WTC11 (cell line): ENCODE results near the gene AP3B2. TPM values are rescaled to one million over a fixed set of nuclear protein-coding genes. Genes with fewer than 3 reads are reported as not detected.

Experiments
- ATAC-seq: fragments of 200-7000 bp; cut with Tn5 transposase; 2 replicates; pipeline ENCODE4 v1.10.0; 2021; ENCODE audit warnings: mild to moderate bottlenecking, moderate library complexity
- CTCF ChIA-PET: fragments of 300-600 bp; sonication (Branson Sonifier 250); formaldehyde crosslinking; loops from one replicate; lab custom pipeline; 2021; ENCODE audit warnings: antibody characterized with exemption; lab: Charles Lee
- POLR2A ChIA-PET: fragments of 350-600 bp; sonication (Branson Sonifier 250); formaldehyde crosslinking; loops from one replicate; lab custom pipeline; 2021; ENCODE audit warnings: antibody characterized with exemption; lab: Charles Lee
- DNase-seq: peaks from one replicate; pipeline ENCODE4 v3.0.0; 2021; ENCODE audit warnings: low spot score
- H3K27ac Mint-ChIP-seq: 2 replicates; pipeline ENCODE4 v1.8.0; 2021; ENCODE audit warnings: mixed read lengths
- H3K27me3 Mint-ChIP-seq: 2 replicates; pipeline ENCODE4 v1.8.0; 2021; ENCODE audit warnings: low read depth, mild to moderate bottlenecking, moderate library complexity, mixed read lengths
- H3K36me3 Mint-ChIP-seq: 2 replicates; pipeline ENCODE4 v1.8.0; 2021; ENCODE audit warnings: mixed read lengths
- H3K4me1 Mint-ChIP-seq: 2 replicates; pipeline ENCODE4 v1.8.0; 2022; ENCODE audit warnings: mixed read lengths
- H3K4me3 Mint-ChIP-seq: 2 replicates; pipeline ENCODE4 v1.8.0; 2021; ENCODE audit warnings: mild to moderate bottlenecking, moderate library complexity, mixed read lengths
- H3K9me3 Mint-ChIP-seq: 2 replicates; pipeline ENCODE4 v1.8.0; 2021; ENCODE audit warnings: mixed read lengths
- ATF1 ChIP-seq: sonication (generic); formaldehyde crosslinking; IDR thresholded peaks from 2 replicates; pipeline ENCODE4 v1.8.1; 2023; ENCODE audit warnings: mild to moderate bottlenecking, moderate library complexity, missing genetic modification reagents
- ATF6 ChIP-seq: sonication (generic); formaldehyde crosslinking; IDR thresholded peaks from 2 replicates; pipeline ENCODE4 v1.8.1; 2023; ENCODE audit warnings: mild to moderate bottlenecking, missing genetic modification reagents
- CTCF ChIP-seq: fragments of 200-600 bp; IDR thresholded peaks from 2 replicates; pipeline ENCODE4 v1.8.0; 2022; ENCODE audit warnings: antibody characterized with exemption
- E2F1 ChIP-seq: sonication (generic); formaldehyde crosslinking; IDR thresholded peaks from 2 replicates; pipeline ENCODE4 v1.8.0; 2022; ENCODE audit warnings: mild to moderate bottlenecking, missing genetic modification reagents
- EMX1 ChIP-seq: fragments of 250-450 bp; sonication (Bioruptor Pico); IDR thresholded peaks from 2 replicates; pipeline ENCODE4 v1.8.0; 2021; ENCODE audit warnings: mild to moderate bottlenecking
- FOXK1 ChIP-seq: sonication (generic); formaldehyde crosslinking; IDR thresholded peaks from 2 replicates; pipeline ENCODE4 v1.8.0; 2022; ENCODE audit warnings: mild to moderate bottlenecking, moderate library complexity, missing genetic modification reagents
- FOXP1 ChIP-seq: sonication (generic); formaldehyde crosslinking; IDR thresholded peaks from 2 replicates; pipeline ENCODE4 v1.8.0; 2022; ENCODE audit warnings: missing genetic modification reagents, mild to moderate bottlenecking, moderate library complexity, borderline replicate concordance
- FOXP4 ChIP-seq: sonication (generic); formaldehyde crosslinking; IDR thresholded peaks from 2 replicates; pipeline ENCODE4 v1.8.0; 2022; ENCODE audit warnings: mild to moderate bottlenecking, missing genetic modification reagents
- GABPB1 ChIP-seq: sonication (generic); formaldehyde crosslinking; IDR thresholded peaks from 2 replicates; pipeline ENCODE4 v1.8.1; 2023; ENCODE audit warnings: mild to moderate bottlenecking, missing genetic modification reagents
- IRF1 ChIP-seq: sonication (generic); formaldehyde crosslinking; IDR thresholded peaks from 2 replicates; pipeline ENCODE4 v1.8.0; 2023; ENCODE audit warnings: missing genetic modification reagents
- JAZF1 ChIP-seq: fragments of 250-450 bp; sonication (Bioruptor Pico); IDR thresholded peaks from 2 replicates; pipeline ENCODE4 v1.9.0; 2021; ENCODE audit warnings: moderate library complexity, mild to moderate bottlenecking, inconsistent platforms
- JUN ChIP-seq: sonication (generic); formaldehyde crosslinking; IDR thresholded peaks from 2 replicates; pipeline ENCODE4 v1.8.0; 2023; ENCODE audit warnings: mild to moderate bottlenecking, missing genetic modification reagents
- NR2C2 ChIP-seq: sonication (generic); formaldehyde crosslinking; IDR thresholded peaks from 2 replicates; pipeline ENCODE4 v1.8.0; 2022; ENCODE audit warnings: mild to moderate bottlenecking, missing genetic modification reagents
- PRDM15 ChIP-seq: sonication (generic); formaldehyde crosslinking; IDR thresholded peaks from 2 replicates; pipeline ENCODE4 v1.8.0; 2022; ENCODE audit warnings: missing genetic modification reagents
- RELA ChIP-seq: sonication (generic); formaldehyde crosslinking; IDR thresholded peaks from 2 replicates; pipeline ENCODE4 v1.8.1; 2022; ENCODE audit warnings: missing genetic modification reagents, mild to moderate bottlenecking, borderline replicate concordance
- RORB ChIP-seq: fragments of 250-450 bp; sonication (Bioruptor Pico); IDR thresholded peaks from 2 replicates; pipeline ENCODE4 v1.9.0; 2021; ENCODE audit warnings: mild to moderate bottlenecking
- SOX15 ChIP-seq: fragments of 250-450 bp; sonication (Bioruptor Pico); IDR thresholded peaks from 2 replicates; pipeline ENCODE4 v1.9.0; 2021; ENCODE audit warnings: mild to moderate bottlenecking
- TCF7 ChIP-seq: sonication (generic); formaldehyde crosslinking; IDR thresholded peaks from 2 replicates; pipeline ENCODE4 v1.8.0; 2022; ENCODE audit warnings: mild to moderate bottlenecking, low read depth, missing genetic modification reagents, moderate library complexity
- ZNF317 ChIP-seq: sonication (generic); formaldehyde crosslinking; IDR thresholded peaks from 2 replicates; pipeline ENCODE4 v1.8.1; 2023; ENCODE audit warnings: low read depth, mild to moderate bottlenecking, moderate library complexity, missing genetic modification reagents, borderline replicate concordance
- total RNA-seq: library from RNA; stranded (reverse); gene quantifications from 3 replicates; pipeline ENCODE4 v1.2.3, GENCODE V29; 2021

AP3B2 gene
- total RNA-seq, 1 experiment from 2014 or later = 17.7 TPM

GRCh38 chr15:82642656-82643055 is 67.0 kb downstream of the AP3B2 start:
- POLR2A ChIA-PET = no interaction called here
- no peak for DNase-seq
- Mint-ChIP-seq H3K9me3 (no peaks in the 10 kb centered on the region), H3K36me3 (no peaks in the 10 kb centered on the region), H3K27ac (no peak overlapping the region)
- no peak for ATAC-seq
- CTCF ChIA-PET = interaction anchor here (1.6 kb wide), 1 partner anchor 206 kb away, joined by 3 read pairs; no protein-coding TSS in a partner anchor
- no peak for TF ChIP-seq ZNF317 (CRISPR knock-in tag)
- TF ChIP-seq ATF1 = no peak
- no peak for TF ChIP-seq JUN
- no peak for TF ChIP-seq EMX1 (CRISPR knock-in tag)
- no peak for TF ChIP-seq NR2C2 (CRISPR knock-in tag)
- no peak for TF ChIP-seq PRDM15 (CRISPR knock-in tag)
- TF ChIP-seq ATF6 = no peak
- no peak for TF ChIP-seq E2F1 (CRISPR knock-in tag)
- TF ChIP-seq, all 79 proteins: peak for 0
- Mint-ChIP-seq H3K27me3 (peaks cover 57% of the 10 kb centered on the region), H3K4me3 (no peak overlapping the region), H3K4me1 (peaks cover 12% of the 10 kb centered on the region)

GRCh38 chr15:82641129-82641798 is 68.4 kb downstream of the AP3B2 start:
- no peak for ATAC-seq
- Mint-ChIP-seq H3K27me3 (peaks cover 59% of the 10 kb centered on the region), H3K9me3 (no peaks in the 10 kb centered on the region), H3K36me3 (no peaks in the 10 kb centered on the region), H3K4me3 (no peak overlapping the region), H3K27ac (no peak overlapping the region), H3K4me1 (peaks cover 12% of the 10 kb centered on the region)
- CTCF ChIA-PET = interaction anchor here (0.7 to 1.2 kb wide), 2 partner anchors 17 to 110 kb away, joined by 3 to 4 read pairs; no protein-coding TSS in a partner anchor
- no peak for TF ChIP-seq RELA (CRISPR knock-in tag)
- no peak for TF ChIP-seq GABPB1
- TF ChIP-seq CTCF = no peak
- no peak for TF ChIP-seq IRF1
- no peak for TF ChIP-seq FOXK1 (CRISPR knock-in tag)
- no peak for TF ChIP-seq TCF7 (CRISPR knock-in tag)
- no peak for TF ChIP-seq RORB (CRISPR knock-in tag)
- TF ChIP-seq FOXP1 (CRISPR knock-in tag) = no peak
- no peak for TF ChIP-seq FOXP4 (CRISPR knock-in tag)
- TF ChIP-seq SOX15 (CRISPR knock-in tag) = no peak
- no peak for TF ChIP-seq JAZF1 (CRISPR knock-in tag)
- POLR2A ChIA-PET = interaction anchor here (0.6 kb wide), 2 partner anchors 72 to 89 kb away, joined by 3 to 5 read pairs; no protein-coding TSS in a partner anchor
- DNase-seq = no peak
